ENCODE measurements around the gene INO80E.
A peak's percentile ranks its signal among the peaks of the same experiment; 100 is the strongest.
"Not testable (repeated sequence)": the region's sequence is repeated elsewhere in the genome, so short reads cannot be mapped to it uniquely, and the experiment has no call there.

The INO80E gene, protein sequence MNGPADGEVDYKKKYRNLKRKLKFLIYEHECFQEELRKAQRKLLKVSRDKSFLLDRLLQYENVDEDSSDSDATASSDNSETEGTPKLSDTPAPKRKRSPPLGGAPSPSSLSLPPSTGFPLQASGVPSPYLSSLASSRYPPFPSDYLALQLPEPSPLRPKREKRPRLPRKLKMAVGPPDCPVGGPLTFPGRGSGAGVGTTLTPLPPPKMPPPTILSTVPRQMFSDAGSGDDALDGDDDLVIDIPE

DNA sequence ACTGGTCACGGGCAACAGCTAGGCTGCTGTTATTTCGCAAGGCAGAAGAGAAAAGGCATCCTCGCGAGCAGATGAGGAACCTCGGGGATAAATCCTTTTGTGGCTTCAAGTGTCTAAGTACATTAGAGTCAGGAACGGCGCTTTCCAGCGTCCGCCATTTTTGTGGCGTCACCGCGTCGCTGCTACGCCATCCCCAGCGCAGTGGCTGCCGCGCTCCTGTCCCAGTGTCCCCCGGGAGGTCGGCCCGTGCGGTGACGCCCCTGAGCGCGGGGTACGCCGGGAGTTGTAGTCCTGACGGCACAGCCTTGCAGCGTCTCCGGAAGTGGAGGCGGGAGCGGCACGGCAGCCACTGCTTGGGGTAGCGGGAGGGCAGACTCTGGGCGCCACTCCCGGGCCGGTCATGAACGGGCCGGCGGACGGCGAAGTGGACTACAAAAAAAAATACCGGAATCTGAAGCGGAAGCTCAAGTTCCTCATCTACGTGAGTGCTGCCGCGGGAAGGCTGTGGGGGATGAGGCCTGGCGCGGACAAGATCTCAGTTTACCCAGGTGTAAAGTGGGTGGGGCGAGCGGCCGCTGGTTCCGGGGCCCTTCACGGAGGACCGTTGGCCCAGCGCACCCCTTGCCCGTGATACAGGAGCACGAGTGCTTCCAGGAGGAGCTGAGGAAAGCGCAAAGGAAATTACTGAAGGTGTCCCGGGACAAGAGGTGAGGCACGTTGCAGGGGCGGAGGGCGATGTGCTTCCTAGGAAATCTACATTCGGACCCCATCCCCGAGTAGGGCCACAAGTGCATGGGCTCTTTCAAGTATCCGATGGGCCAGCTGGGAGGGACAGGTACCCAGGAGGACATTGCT lies at the start of gene INO80E:
TSS of gene INO80E (plus strand) at position 331 of the 855 bp plus-strand sequence. CDS start at position 401, 70 bp downstream.
- DNase-seq = peak; percentile 95 to 96

DNA sequence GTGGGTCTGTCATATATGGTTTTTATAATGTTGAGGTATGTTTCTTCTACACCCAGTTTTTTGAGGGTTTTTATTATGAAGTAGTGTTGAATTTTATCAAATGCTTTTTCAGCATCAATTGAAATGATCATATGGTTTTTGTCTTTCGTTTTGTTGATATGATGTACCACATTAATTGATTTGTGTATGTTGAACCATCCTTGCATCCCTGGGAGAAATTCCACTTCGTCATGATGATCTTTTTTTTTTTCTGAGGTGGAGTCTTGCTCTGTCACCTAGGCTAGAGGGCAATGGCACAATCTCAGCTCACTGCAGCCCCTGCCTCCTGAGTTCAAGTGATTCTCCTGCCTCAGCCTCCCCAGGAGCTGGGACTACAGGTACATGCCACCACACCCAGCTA lies 48.1 kb upstream of the INO80E start:
- DNase-seq = no peak

DNA sequence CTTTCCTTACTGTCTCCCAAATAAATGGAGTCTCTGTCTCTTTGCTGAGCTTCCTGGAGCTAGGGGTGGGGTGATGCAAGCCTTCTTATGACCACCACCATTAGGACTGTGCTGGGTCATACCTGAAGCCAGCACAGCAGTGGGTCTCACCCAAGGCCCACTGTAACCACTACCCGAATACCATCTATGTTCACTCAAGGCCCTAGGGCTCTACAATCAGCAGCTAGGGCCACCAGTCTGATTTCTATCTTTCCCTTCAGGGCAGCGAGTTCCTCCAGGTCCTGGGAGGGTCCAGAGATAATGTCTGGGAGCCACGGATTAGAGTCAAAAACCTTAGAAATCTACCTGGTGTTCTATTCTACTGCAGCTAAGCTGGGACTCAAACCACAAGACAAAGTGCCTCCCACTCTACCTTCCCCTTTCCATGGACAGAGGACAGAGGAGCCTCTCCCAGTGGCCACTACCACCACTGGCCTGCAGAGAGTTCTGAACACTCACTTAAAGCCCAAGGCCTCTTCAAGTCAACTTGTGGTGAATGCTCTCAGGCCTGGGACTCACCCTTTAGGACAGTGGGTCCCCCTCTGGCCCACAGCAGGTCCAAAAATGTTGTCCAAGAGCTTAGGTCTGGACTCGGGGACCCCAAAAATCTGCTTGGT lies 45.1 kb upstream of the INO80E start:
- DNase-seq = no peak

DNA sequence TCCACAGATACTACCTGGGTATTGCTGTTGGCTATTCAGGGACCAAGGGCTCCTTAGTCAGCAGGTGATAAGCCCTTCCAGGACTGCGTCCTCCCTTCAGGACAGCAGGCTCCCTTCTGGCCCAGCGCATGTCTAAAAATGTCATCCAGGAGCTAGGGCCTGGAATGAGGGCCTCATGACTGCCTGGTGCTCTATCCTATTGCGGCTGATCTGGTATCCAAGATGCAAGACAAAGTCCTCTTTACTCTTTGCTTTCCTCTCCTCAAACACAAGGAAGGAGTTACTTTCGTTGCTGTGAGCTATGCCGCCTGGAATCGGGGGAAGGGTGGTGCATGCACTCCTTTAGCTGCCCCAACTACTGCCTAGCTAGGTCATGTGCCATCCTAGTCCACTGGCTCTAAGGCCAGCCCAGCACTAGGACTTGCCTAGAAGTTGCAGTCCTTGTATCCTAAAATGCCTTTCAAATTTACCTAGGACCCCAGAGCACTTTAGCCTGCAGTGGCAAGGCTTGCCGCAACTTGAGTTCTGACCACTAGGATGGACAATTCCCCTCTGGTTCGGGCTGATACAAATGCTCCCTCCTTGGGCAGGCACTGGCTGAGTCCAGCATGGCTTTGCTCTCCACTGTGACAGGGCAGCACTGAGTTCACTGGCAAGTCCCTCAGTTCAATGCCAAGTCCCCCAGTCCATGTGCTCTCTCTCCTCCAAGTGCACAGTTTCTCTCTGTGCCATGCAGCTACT lies 44.2 kb upstream of the INO80E start:
- no peak for DNase-seq

DNA sequence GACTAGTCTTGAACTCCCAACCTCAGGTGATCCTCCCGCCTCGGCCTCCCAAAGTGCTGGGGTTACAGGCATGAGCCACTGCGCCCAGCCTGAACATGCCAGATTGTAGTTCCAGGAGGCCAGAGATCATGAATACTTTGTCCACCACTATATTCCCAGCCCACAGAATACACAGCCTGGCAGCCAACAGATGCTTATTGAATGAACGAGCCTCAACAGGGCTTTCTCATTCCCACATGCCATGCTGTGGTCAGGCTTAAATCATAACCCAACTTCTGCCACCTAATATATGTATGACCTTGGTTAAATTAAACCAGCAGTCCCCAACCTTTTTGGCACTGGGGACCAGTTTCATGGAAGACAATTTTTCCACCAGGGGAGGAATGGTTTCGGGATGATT lies 37.3 kb upstream of the INO80E start:
- no peak for DNase-seq

DNA sequence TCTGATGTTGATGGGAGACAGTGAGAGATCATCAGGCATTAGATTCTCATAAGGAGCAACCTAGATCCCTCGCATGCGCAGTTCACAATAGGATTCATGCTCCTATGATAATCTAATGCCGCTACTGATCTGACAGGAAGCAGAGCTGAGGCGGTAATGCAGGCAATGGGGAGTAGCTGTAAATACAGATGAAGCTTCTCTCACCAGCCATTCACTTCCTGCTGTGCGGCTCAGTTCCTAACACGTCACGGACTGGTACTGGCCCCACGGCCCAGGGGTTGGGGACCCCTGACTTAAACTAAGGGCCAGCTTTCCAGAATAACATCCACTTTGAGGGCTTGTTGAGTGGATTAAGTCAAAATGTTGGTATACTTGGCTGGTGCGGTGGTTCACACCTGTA lies 36.7 kb upstream of the INO80E start:
- DNase-seq = no peak

DNA sequence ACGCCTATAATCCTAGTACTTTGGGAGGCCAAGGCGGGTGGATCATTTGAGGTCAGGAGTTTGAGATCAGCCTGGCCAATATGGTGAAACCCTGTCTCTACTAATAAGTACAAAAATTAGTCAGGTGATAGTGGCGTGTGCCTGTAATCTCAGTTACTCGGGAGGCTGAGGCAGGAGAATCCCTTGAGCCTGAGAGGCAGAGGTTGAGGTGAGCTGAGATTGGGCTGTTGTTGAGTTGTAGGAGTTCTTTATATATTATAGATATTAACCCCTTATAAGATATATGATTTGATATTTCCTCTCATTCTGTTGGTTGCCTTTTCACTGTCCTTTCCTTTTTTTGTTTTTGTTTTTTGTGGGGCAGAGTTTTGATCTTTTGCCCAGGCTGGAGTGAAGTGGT lies 36.2 kb upstream of the INO80E start:
- DNase-seq = not testable (repeated sequence)

DNA sequence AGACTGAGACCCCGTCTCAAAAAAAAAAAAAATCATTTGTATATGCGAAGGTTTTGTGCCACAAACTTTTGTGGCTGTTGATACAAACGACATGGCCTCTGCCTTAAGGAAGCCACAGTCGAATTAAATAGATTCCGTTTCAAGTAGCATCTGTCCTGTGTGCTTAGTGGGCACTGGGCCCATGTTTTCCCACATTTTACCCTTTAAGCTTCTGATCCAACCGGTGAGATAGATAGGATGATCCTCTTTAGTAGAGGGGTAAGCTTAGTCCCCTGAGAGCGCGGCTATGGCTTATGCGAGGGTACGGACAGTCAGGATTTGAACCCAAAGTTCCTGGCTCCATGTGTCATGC lies 34.9 kb upstream of the INO80E start:
- DNase-seq = no peak

DNA sequence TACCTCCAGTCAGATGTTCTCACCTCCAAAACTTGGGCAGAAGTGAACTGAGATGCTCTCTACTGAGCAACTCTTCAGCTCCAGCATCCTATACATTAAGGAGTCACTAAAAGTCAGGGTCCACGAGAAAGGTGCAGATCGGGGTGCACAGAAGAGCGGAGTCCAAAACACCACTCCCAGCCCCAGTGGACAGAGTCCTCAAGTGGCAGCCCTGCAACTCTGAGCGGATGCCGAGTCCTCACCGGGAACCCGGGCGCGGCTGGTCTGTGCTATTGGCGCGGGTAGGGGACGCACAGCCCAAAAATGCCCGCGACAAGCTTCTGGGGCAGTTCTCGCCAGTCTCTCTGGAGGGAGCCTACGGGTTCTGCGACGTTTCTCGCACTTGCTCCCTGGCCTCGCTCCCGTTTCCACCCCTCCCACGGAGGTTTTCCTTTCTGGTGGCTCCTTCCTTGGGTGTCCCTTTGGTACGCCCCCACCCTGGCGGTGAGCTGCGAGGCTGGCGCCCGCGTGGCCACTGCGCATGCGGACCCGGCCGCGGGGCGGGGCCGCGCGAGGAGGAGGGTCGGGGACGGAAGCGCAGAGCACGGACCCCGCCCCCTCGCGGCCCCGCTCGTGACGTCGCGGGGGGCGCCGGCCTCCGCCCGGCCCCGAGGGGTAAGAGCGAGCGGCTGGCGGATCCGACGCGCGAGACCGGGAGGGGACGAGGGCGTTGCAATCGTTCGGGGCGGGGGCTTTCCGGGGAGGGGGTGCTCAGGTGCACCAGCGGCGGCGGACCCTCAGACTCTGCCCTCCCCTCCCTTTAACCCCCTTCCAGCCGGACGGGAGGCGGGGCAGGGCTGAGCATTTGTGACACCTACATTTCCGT lies 34.3 kb upstream of the INO80E start, which contains the start of gene TMEM219:
TSS of gene TMEM219 (plus strand) at position 601 of the 865 bp plus-strand sequence. CDS start 1,065 bp downstream, outside the sequence.
- peak; percentile 88 to 89 for DNase-seq

DNA sequence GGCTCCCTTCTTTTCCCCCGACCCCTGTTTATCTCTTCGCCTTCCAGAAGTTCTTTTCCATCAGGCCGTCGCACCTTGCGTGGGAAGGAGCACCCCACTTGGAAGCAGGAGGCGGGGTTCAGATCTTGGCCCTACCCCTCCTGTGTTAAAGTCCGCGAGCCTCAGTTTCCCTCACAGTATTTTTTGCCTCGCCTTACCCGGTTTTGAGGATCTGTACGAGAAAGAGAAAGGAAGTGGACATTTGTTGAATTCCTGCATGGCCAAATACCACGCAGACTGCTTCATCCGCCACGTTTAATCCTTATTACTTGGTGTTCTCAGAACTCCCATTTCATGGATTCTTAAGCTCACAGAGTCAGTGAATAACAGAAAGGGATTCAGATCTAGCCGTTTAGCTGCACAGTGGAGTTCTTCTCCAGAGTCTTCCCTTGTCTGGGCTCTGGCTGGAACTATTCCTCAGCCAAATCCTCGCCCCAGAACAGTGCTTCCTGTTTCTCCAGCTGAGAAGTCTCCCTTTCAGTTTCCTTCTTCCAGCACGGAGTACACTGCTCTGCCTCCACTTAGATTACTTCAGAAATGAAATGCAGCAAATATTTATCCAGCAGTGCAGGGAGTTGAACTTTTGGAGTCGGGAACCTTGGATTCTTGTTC lies 33.6 kb upstream of the INO80E start:
- peak in 1 of 2 experiments; percentile 39 for DNase-seq

DNA sequence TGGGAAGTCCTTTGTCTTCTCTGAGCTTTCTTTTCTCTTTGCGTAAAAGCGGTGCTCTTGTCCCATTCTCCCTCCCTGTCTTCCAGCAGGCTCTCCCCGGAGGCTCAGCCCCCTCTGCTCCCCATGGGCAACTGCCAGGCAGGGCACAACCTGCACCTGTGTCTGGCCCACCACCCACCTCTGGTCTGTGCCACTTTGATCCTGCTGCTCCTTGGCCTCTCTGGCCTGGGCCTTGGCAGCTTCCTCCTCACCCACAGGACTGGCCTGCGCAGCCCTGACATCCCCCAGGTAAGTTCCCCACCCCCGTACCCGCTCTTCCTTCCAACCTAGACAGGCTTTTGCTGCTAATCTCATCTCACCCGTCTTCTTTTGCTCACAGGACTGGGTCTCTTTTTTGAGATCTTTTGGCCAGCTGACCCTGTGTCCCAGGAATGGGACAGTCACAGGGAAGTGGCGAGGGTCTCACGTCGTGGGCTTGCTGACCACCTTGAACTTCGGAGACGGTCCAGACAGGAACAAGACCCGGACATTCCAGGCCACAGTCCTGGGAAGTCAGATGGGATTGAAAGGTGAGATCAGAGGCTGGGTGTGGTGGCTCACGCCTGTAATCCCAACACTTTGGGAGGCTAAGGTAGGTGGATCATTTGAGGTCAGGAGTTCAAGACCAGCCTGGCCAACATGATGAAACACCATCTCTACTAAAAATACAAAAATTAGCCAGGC lies 32.9 kb upstream of the INO80E start:
- no peak for DNase-seq

DNA sequence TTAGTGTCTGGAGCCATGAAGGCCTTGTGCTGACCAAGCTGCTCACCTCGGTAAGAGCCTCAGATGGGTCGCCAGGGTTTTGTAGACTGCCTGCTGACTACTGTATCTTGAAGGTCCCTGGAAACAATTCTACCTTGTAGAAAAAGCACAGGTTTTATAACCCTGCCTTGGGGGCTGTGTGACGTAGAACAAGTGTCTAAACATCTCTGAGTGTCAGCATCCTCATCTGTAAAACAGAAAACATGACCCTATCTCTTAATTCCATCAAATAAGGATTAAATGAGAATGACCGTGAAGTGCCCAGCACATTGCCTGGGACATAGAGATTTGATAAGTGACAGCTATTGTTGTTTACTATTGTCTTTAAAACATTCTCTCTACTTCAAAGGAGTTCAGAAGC lies 27.8 kb upstream of the INO80E start:
- DNase-seq = no peak

DNA sequence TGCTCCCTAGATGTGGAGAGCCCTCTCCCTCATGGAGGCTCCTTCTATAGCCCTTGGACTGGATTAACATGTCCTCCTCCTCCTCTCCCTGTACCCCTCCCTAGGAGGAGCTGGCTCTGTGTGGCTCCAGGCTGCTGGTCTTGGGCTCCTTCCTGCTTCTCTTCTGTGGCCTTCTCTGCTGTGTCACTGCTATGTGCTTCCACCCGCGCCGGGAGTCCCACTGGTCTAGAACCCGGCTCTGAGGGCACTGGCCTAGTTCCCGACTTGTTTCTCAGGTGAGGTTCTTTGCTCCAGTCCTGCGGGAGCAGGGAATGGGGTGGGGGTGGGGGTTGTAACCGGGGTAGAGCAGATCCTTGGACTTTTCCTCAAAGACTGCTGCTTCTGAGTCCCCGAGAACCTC lies 24.7 kb upstream of the INO80E start:
- no peak for DNase-seq

DNA sequence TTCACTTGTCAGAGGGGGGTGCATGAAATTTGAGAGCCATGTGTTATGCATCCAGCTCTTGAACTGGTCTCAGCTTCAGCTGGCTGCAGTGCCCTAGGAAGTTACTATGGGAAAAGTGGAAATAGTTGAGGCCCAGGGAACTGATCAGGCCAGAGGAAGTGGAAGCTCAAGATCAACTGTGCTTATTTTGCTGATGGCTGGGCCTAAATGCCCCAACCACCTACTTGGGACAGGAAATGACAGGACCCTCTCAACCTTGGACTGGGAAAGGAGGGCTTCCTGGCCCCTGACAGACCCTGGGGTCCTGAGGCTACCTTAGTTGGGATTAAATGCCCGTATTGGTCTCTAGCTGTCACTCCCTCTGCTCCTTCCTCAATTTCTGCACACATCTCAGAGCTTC lies 23.5 kb upstream of the INO80E start:
- DNase-seq = no peak

DNA sequence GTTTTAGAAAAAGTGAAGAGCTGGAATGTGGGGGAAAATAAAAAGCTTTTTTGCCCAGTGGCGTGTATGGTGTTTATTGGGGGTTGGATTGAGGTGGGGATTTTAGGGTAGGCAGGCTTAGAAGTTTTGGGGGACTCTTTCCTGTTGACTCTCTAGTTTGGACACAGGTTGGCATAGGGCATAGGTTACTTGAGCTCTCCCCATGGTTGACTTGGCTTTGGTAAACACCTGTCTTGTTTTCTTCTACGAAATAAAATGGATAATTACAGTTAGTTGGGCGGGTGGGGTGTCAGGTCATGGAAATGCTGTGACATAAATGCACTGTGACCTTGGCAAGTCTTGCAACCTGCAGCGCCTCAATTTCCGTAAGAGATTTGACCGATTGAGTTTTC lies 23.1 kb upstream of the INO80E start:
- DNase-seq = no peak

DNA sequence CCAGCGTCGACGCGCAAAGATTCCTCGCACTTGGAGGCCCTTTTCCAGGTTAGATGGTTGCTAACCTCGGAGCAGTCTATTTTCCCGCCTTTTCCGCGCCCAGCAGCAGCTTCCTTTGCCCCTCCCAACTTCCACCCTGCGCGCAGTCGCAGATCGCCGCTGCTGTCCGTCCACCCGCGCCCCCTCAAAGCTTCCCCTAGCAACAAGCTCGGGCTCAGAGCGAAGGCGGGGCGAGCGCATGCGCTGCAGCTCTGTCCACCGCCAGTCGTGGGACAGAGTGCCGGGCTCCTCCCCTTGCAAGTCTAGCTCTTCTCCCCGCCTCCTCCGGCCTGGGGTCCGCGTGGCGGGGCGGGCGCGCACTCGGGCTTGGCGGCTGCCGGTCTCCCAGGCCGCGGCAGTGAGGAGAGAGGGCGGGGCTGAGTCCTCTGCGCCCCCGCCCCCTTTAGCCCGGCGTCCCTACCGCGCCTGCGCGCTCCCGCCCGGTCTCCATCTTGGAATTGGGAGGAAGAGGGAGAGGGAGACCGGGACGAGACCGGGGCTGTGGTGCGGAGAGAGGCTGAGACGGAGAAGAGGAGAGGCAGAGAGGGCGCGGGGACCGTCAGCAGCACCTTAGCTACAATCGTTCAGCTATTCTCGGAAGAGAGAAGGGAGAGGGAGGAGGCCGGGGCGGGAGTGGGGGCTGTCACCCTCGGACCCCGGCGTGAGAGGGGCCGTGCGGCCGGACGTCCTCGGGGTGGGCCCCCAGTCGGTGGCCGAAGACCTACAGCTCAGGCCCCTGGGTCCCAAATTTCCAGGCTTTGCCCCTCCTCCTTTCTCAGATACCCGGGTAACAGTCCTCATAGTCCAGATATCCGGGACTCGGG lies 22.4 kb upstream of the INO80E start, which contains the start of gene TAOK2:
TSS of gene TAOK2 (plus strand) at position 485 of the 863 bp plus-strand sequence. CDS start 3,905 bp downstream, outside the sequence.
- DNase-seq = peak; percentile 96 to 98

DNA sequence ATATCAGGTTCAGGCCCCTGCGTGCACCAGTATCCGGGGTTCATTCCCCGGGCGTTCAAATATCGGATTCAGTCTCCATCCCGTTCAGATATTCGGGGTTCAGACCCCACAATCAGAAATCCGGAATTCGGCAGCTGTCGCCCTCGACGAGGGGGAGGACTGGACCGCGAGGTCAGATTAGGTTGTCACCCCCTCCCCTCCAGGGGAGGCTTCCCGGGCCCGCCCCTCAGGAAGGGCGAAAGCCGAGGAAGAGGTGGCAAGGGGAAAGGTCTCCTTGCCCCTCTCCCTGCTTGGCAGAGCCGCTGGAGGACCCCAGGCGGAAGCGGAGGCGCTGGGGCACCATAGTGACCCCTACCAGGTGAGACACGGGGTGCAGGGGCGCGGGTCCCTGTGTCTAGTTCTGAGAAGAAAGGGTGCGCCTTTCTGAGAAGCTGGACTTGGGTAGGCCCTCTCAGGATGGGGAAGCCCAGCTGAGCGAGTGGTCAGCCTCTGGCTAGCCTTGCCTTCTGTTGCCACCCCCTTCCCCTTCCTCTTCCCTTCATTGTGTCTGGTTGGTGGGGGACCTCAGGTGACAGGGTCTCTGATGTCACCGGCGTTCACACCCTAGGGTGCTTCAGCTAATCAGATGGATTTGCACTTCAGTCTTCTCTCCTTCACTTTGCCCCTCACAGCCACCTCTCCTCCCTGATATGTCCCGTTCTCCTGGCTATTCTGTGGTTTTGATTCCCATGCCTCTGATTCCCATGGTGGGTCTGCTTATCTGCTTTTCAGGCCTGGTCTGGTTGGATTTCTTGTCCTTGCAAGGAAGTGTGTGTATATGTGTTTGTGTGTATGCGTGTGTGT lies 21.5 kb upstream of the INO80E start:
- DNase-seq = no peak

DNA sequence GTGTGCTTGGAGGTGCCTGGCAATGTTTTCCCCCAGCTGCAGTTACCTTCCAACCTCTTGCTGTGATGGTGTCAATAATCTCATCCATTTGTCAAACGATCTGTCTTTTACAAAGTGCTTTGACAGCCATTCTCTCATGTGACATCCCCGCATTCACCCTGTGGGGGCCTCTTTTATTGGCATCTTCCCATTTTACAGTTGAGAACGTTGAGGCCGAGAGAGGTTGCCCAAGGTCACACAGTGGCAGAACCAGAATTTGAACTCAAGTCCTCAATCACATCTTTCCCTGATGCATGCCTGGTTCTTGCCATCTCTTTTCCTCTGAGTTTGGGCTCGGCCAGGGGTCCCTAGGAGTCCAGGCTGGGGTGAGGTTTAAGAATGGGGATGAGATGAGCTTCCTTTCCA lies 20.9 kb upstream of the INO80E start:
- DNase-seq = no peak
